GM06990 (cell line): Measurements from ENCODE around the gene CLCN1.
A peak's percentile ranks its signal among the peaks of the same experiment; 100 is the strongest.

Experiments
- DNase-seq: peaks from one replicate; pipeline ENCODE4 v3.0.0-alpha.2; 2011; ENCODE audit not compliant: insufficient read length; ENCODE audit errors: extremely low read depth
- H3K27me3 ChIP-seq: replicated peaks from 2 replicates; pipeline ENCODE4 v1.6.0; 2011; ENCODE audit warnings: low read length; ENCODE audit not compliant: control insufficient read depth, insufficient read depth
- H3K36me3 ChIP-seq: 2 replicates; pipeline ENCODE4 v1.5.1; 2011; ENCODE audit warnings: low read length; ENCODE audit not compliant: control insufficient read depth, insufficient read depth
- H3K4me3 ChIP-seq: replicated peaks from 2 replicates; pipeline ENCODE4 v1.5.1; 2011; ENCODE audit warnings: low read depth, mild to moderate bottlenecking, control low read depth, low read length
- TF ChIP-seq, protein P1 (sequence below): IDR thresholded peaks from 2 replicates; pipeline ENCODE4 v1.5.1; 2011; ENCODE audit warnings: low read length, control low read depth, mild to moderate bottlenecking, inconsistent platforms; ENCODE audit not compliant: insufficient read depth, poor library complexity, severe bottlenecking

CLCN1 gene

GRCh38 chr7:143382126-143382790 lies 66.3 kb downstream of the CLCN1 start:
- Histone ChIP-seq H3K36me3 (peaks cover 10% of the 10 kb centered on the region), H3K4me3 (peak overlapping the region; percentile 91), H3K27me3 (no peaks in the 10 kb centered on the region)
- no peak for DNase-seq
- TF ChIP-seq, protein P1, sequence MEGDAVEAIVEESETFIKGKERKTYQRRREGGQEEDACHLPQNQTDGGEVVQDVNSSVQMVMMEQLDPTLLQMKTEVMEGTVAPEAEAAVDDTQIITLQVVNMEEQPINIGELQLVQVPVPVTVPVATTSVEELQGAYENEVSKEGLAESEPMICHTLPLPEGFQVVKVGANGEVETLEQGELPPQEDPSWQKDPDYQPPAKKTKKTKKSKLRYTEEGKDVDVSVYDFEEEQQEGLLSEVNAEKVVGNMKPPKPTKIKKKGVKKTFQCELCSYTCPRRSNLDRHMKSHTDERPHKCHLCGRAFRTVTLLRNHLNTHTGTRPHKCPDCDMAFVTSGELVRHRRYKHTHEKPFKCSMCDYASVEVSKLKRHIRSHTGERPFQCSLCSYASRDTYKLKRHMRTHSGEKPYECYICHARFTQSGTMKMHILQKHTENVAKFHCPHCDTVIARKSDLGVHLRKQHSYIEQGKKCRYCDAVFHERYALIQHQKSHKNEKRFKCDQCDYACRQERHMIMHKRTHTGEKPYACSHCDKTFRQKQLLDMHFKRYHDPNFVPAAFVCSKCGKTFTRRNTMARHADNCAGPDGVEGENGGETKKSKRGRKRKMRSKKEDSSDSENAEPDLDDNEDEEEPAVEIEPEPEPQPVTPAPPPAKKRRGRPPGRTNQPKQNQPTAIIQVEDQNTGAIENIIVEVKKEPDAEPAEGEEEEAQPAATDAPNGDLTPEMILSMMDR, result no peak

- DNase-seq, result no peak
- TF ChIP-seq, protein P1, result no peak
- Histone ChIP-seq H3K27me3 (no peaks in the 10 kb centered on the region), H3K4me3 (peak overlapping the region; percentile 91), H3K36me3 (peaks cover 12% of the 10 kb centered on the region)
Observed at GRCh38 chr7:143382791-143383641, 67.1 kb downstream of the CLCN1 start.

GRCh38 chr7:143383642-143383957 lies 67.7 kb downstream of the CLCN1 start:
- Histone ChIP-seq H3K27me3 (no peaks in the 10 kb centered on the region), H3K4me3 (no peak overlapping the region), H3K36me3 (peaks cover 15% of the 10 kb centered on the region)
- TF ChIP-seq, protein P1, result no peak
- DNase-seq, result no peak

DNA sequence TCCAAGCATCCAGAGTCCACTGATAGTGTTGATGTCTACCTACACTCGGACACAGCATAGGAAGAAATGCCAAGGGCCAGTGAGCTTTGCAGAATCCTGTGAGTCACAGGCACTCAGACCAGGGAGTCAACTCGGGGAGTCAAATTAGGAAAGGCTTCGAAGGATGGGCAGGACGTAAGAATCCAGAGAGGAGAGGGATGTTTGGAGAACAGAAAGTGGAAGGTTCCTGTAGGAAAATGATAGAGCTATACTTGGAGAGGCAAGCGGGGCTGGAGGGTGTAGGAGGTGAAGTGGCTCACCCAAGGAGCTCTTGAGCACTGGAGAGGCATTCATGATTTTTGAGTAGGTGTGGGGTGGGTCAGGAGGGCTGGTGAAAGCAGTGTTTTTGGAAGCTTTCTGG lies 68.2 kb downstream of the CLCN1 start:
- TF ChIP-seq, protein P1, result no peak
- no peak for DNase-seq
- Histone ChIP-seq H3K27me3 (no peaks in the 10 kb centered on the region), H3K4me3 (no peak overlapping the region), H3K36me3 (peaks cover 18% of the 10 kb centered on the region)

- TF ChIP-seq, protein P1, result no peak
- Histone ChIP-seq H3K4me3 (no peak overlapping the region), H3K36me3 (peaks cover 25% of the 10 kb centered on the region), H3K27me3 (no peaks in the 10 kb centered on the region)
- no peak for DNase-seq
Observed at GRCh38 chr7:143384661-143385631, 69.0 kb downstream of the CLCN1 start.
